Measurements from ENCODE around the gene ROR1. TPM values are rescaled to one million over a fixed set of nuclear protein-coding genes. Genes with fewer than 3 reads are reported as not detected.

ROR1 gene
- total RNA-seq, 6 experiments from 2014 or later: 0.04 to 0.58 (median 0.37) TPM

DNA sequence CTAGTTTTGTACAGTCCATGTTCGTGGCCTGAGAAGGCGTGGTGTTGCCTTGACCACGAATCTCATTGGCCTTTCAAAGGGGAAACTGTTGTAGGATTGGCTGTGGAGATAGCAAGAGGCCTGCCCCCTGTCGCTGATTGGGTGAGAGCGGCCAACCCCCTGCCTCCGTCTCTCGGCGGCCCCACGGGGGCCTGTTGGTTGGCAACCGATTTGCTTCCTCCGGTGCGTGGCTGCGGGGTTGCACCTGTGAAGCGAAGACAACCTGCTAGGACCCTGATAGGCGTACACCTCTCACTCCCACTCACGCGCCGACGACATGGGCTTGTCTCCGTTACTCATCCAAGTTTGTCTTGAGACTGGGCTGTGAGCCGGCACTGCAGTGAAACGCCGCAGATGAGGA is 429.6 kb downstream of the ROR1 start, which contains the start of gene UBE2U:
Gene UBE2U, plus strand, starts transcription at position 204 of the 400 bp plus-strand sequence. CDS start 428 bp downstream, outside the sequence.
- no peaks in the 10 kb centered on the region for H3K4me1 ChIP-seq
- WGBS (ENCODE audit: insufficient coverage, low coverage, low lambda C conversion rate, missing lambda C conversion rate): 43% methylated on average over 2 of the region's 23 CpGs
- H3K27me3 ChIP-seq: no peaks in the 10 kb centered on the region
- H3K4me3 ChIP-seq: no peak within 1 kb of the TSS
- H3K36me3 ChIP-seq: no peaks in the 10 kb centered on the region
- intact Hi-C loops (cut with DNase I): no loop called here
- H3K27ac ChIP-seq: no peak within 1 kb of the TSS
- ATAC-seq: no peak
- H3K9me3 ChIP-seq: no peaks in the 10 kb centered on the region
- no peak for TF ChIP-seq POLR2A (IDR thresholded peaks at IDR 0.05)
- TF ChIP-seq, protein P1, sequence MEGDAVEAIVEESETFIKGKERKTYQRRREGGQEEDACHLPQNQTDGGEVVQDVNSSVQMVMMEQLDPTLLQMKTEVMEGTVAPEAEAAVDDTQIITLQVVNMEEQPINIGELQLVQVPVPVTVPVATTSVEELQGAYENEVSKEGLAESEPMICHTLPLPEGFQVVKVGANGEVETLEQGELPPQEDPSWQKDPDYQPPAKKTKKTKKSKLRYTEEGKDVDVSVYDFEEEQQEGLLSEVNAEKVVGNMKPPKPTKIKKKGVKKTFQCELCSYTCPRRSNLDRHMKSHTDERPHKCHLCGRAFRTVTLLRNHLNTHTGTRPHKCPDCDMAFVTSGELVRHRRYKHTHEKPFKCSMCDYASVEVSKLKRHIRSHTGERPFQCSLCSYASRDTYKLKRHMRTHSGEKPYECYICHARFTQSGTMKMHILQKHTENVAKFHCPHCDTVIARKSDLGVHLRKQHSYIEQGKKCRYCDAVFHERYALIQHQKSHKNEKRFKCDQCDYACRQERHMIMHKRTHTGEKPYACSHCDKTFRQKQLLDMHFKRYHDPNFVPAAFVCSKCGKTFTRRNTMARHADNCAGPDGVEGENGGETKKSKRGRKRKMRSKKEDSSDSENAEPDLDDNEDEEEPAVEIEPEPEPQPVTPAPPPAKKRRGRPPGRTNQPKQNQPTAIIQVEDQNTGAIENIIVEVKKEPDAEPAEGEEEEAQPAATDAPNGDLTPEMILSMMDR (IDR thresholded peaks at IDR 0.05): no peak
- no peak for DNase-seq

DNA sequence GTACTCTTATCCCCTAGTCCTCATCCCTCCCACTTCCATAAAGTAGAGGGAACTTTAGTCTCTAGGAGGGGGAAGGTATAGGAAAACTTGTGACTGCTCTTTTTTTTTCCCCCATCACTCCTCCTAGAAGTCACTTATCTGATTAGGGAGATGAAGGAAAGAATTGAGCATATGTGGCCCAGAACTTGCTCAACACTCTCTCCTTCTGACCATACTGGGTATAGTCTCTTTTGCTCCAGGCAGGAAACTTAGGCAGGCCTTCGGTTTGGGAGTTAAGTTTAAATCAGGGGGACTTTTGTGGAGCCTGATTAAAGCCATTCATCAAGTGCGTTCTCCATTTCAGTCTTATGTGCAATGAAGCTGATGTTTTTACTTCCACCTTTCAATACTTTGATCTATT is 435.4 kb downstream of the ROR1 start:
- Histone ChIP-seq H3K27me3 (no peaks in the 10 kb centered on the region), H3K27ac (no peak overlapping the region), H3K9me3 (no peaks in the 10 kb centered on the region), H3K4me3 (no peak overlapping the region), H3K36me3 (no peaks in the 10 kb centered on the region), H3K4me1 (no peaks in the 10 kb centered on the region)
- ATAC-seq (no peak), DNase-seq (no peak)
- intact Hi-C loops (cut with DNase I): no loop called here
- TF ChIP-seq POLR2A (IDR thresholded peaks at IDR 0.05): no peak
- TF ChIP-seq, protein P1 (IDR thresholded peaks at IDR 0.05): no peak
- WGBS (ENCODE audit: insufficient coverage, low coverage, low lambda C conversion rate, missing lambda C conversion rate): 66% methylated on average over 2 of the region's 2 CpGs

GRCh38 chr1:64212031-64212430 is 438.2 kb downstream of the ROR1 start:
- Histone ChIP-seq H3K4me3 (no peak overlapping the region), H3K4me1 (no peaks in the 10 kb centered on the region), H3K27ac (no peak overlapping the region), H3K36me3 (no peaks in the 10 kb centered on the region), H3K27me3 (no peaks in the 10 kb centered on the region), H3K9me3 (no peaks in the 10 kb centered on the region)
- intact Hi-C loops (cut with DNase I): no loop called here
- ATAC-seq: no peak
- TF ChIP-seq, protein P1 (IDR thresholded peaks at IDR 0.05): no peak
- no peak for TF ChIP-seq POLR2A (IDR thresholded peaks at IDR 0.05)
- DNase-seq: no peak

- no peak for TF ChIP-seq POLR2A (IDR thresholded peaks at IDR 0.05)
- TF ChIP-seq, protein P1 (IDR thresholded peaks at IDR 0.05): no peak
- Histone ChIP-seq H3K36me3 (no peaks in the 10 kb centered on the region), H3K27me3 (no peaks in the 10 kb centered on the region), H3K9me3 (no peaks in the 10 kb centered on the region), H3K27ac (no peak overlapping the region), H3K4me3 (no peak overlapping the region), H3K4me1 (no peaks in the 10 kb centered on the region)
- intact Hi-C loops (cut with DNase I): no loop called here
- DNase-seq (no peak), ATAC-seq (no peak)
- 73% methylated on average over 2 of the region's 3 CpGs for WGBS (ENCODE audit: insufficient coverage, low coverage, low lambda C conversion rate, missing lambda C conversion rate)
These were observed 441.8 kb downstream of the ROR1 start for GRCh38 chr1:64215576-64215975.

GRCh38 chr1:64220241-64220640 is 446.4 kb downstream of the ROR1 start:
- intact Hi-C loops (cut with DNase I): no loop called here
- no peak overlapping the region for H3K4me3 ChIP-seq
- no peak overlapping the region for H3K27ac ChIP-seq
- H3K36me3 ChIP-seq: no peaks in the 10 kb centered on the region
- H3K4me1 ChIP-seq: no peaks in the 10 kb centered on the region
- 63% methylated on average over 5 of the region's 5 CpGs for WGBS (ENCODE audit: insufficient coverage, low coverage, low lambda C conversion rate, missing lambda C conversion rate)
- H3K27me3 ChIP-seq: no peaks in the 10 kb centered on the region
- no peak for ATAC-seq
- no peak for DNase-seq
- no peaks in the 10 kb centered on the region for H3K9me3 ChIP-seq
- no peak for TF ChIP-seq POLR2A (IDR thresholded peaks at IDR 0.05)

Measured in right lobe of liver (tissue), 6 donors.